OCI-LY1 (cell line): Measurements from ENCODE around the gene EPHB2.

ENCODE experiments used
- H2AFZ ChIP-seq: fragments of 200-600 bp; sonication (generic), shearing (Covaris generic); 2 replicates; pipeline ENCODE4 v1.6.0; 2014; ENCODE audit warnings: antibody characterized with exemption, mild to moderate bottlenecking, low read length
- H3F3A ChIP-seq: fragments of 200-600 bp; sonication (generic), shearing (Covaris generic); 2 replicates; pipeline ENCODE4 v1.6.0; 2014; ENCODE audit warnings: mild to moderate bottlenecking, antibody characterized with exemption, low read length, moderate library complexity; ENCODE audit not compliant: insufficient read depth
- H3K27ac ChIP-seq: fragments of 200-600 bp; sonication (generic); 2 replicates; pipeline ENCODE4 v1.5.1; 2014; ENCODE audit warnings: low read length, mixed run types, mild to moderate bottlenecking, low read depth; ENCODE audit not compliant: poor library complexity, severe bottlenecking
- H3K27me3 ChIP-seq: fragments of 200-600 bp; sonication (generic); 2 replicates; pipeline ENCODE4 v1.6.0; 2014; ENCODE audit warnings: antibody characterized with exemption, mild to moderate bottlenecking, low read length, moderate library complexity; ENCODE audit not compliant: insufficient read depth
- H3K36me3 ChIP-seq: fragments of 200-600 bp; sonication (generic); 2 replicates; pipeline ENCODE4 v1.6.1; 2014; ENCODE audit warnings: mild to moderate bottlenecking, antibody characterized with exemption, low read length, moderate library complexity, mixed read lengths; ENCODE audit not compliant: insufficient read depth
- H3K4me1 ChIP-seq: fragments of 200-600 bp; sonication (generic); 2 replicates; pipeline ENCODE4 v1.5.1; 2014; ENCODE audit warnings: mild to moderate bottlenecking, low read length, moderate library complexity; ENCODE audit not compliant: insufficient read depth, severe bottlenecking
- H3K4me2 ChIP-seq: fragments of 200-600 bp; sonication (generic), shearing (Covaris generic); 2 replicates; pipeline ENCODE4 v1.6.1; 2014; ENCODE audit warnings: low read length
- H3K4me3 ChIP-seq: fragments of 200-600 bp; sonication (generic); 2 replicates; pipeline ENCODE4 v1.5.1; 2014; ENCODE audit warnings: low read length, low read depth, mild to moderate bottlenecking, mixed read lengths; ENCODE audit not compliant: poor library complexity, severe bottlenecking
- H3K79me2 ChIP-seq: fragments of 200-600 bp; shearing (Covaris generic); 2 replicates; pipeline ENCODE4 v1.6.1; 2016; ENCODE audit warnings: mixed run types, low read length, mixed read lengths; ENCODE audit not compliant: insufficient read depth
- H3K9ac ChIP-seq: fragments of 200-600 bp; sonication (generic), shearing (Covaris generic); 2 replicates; pipeline ENCODE4 v1.6.1; 2014; ENCODE audit warnings: mild to moderate bottlenecking, low read length, mixed read lengths
- H3K9me2 ChIP-seq: fragments of 200-600 bp; sonication (generic), shearing (Covaris generic); 2 replicates; pipeline ENCODE4 v1.6.1; 2014; ENCODE audit warnings: low read depth, mild to moderate bottlenecking, low read length, mixed read lengths
- H3K9me3 ChIP-seq: fragments of 200-600 bp; shearing (Covaris generic); 2 replicates; pipeline ENCODE4 v1.6.1; 2014; ENCODE audit warnings: low read length, mixed read lengths
- H4K20me1 ChIP-seq: fragments of 200-600 bp; sonication (generic), shearing (Covaris generic); 2 replicates; pipeline ENCODE4 v1.6.0; 2016; ENCODE audit warnings: mild to moderate bottlenecking, low read length; ENCODE audit not compliant: insufficient read depth
- CTCF ChIP-seq: fragments of 200-600 bp; sonication (generic), shearing (Covaris generic); IDR thresholded peaks from 2 replicates; pipeline ENCODE4 v1.5.1; 2017; ENCODE audit warnings: mild to moderate bottlenecking, antibody characterized with exemption, low read length, moderate library complexity, mixed read lengths
- EZH2 ChIP-seq: fragments of 200-600 bp; sonication (generic), shearing (Covaris generic); IDR thresholded peaks from 2 replicates; pipeline ENCODE4 v1.8.0; 2017; ENCODE audit warnings: borderline replicate concordance, mixed run types, mild to moderate bottlenecking, antibody characterized with exemption, low read length, moderate library complexity, mixed read lengths

Gene EPHB2

GRCh38 chr1:22777388-22778057, 66.9 kb downstream of the EPHB2 start:
- Histone ChIP-seq H2AFZ (no peak overlapping the region), H3K4me2 (no peak overlapping the region), H3F3A (no peaks in the 10 kb centered on the region), H3K4me3 (no peak overlapping the region), H3K36me3 (no peaks in the 10 kb centered on the region), H4K20me1 (no peaks in the 10 kb centered on the region), H3K79me2 (no peaks in the 10 kb centered on the region), H3K27me3 (no peaks in the 10 kb centered on the region; the same call in 1 of the 2 replicates), H3K27ac (no peak overlapping the region), H3K9me2 (no peaks in the 10 kb centered on the region), H3K4me1 (no peaks in the 10 kb centered on the region), H3K9ac (no peak overlapping the region), H3K9me3 (no peaks in the 10 kb centered on the region)
- no peak for TF ChIP-seq EZH2
- TF ChIP-seq CTCF, result no peak

- Histone ChIP-seq H3K9me3 (no peaks in the 10 kb centered on the region), H3K9me2 (no peaks in the 10 kb centered on the region), H3K27ac (no peak overlapping the region), H2AFZ (no peak overlapping the region), H3K27me3 (no peaks in the 10 kb centered on the region; the same call in 1 of the 2 replicates), H3K79me2 (no peaks in the 10 kb centered on the region), H3K4me1 (no peaks in the 10 kb centered on the region), H3K4me3 (no peak overlapping the region), H3F3A (no peaks in the 10 kb centered on the region), H3K9ac (no peak overlapping the region), H4K20me1 (no peaks in the 10 kb centered on the region), H3K4me2 (no peak overlapping the region), H3K36me3 (no peaks in the 10 kb centered on the region)
- TF ChIP-seq EZH2 (no peak), CTCF (no peak)
Observed at GRCh38 chr1:22778408-22778807, 67.8 kb downstream of the EPHB2 start.

DNA sequence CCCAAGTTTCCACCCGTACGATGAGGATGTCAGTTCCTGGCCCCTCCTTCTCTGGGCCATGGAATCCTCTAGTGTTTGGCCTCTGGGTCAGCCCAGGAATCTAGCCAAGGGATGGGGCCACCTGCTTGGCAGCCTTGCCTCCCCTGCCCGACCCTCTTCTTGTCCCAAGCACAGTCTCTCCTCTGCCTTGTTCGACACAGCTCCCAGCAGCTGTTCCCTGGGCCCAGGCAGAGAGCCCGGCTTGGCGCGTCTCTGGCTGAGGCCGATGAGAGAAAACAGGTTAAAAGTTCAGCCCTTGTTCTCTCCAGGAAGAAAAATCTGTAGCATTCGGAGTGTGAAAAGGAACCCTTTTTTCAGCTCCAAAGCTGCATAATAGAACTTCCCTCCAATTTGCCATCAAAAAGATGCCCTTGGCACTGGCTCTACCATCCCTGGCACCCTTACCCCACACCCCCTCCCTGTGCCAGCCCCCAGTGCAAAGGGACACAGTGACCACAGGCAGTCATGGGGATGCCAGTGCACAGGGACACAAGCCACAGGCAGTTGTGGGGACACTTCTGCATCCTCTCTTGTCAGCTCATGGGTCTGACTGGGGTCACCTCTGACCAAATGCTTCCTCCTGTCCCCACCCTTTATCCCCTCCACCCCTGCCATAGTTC, 68.4 kb downstream of the EPHB2 start:
- TF ChIP-seq CTCF (no peak), EZH2 (no peak)
- Histone ChIP-seq H3K4me1 (no peaks in the 10 kb centered on the region), H3K27ac (no peak overlapping the region), H3K27me3 (no peaks in the 10 kb centered on the region; the same call in 1 of the 2 replicates), H3K9ac (no peak overlapping the region), H3K79me2 (no peaks in the 10 kb centered on the region), H3K9me3 (no peaks in the 10 kb centered on the region), H3K4me3 (no peak overlapping the region), H3K36me3 (no peaks in the 10 kb centered on the region), H2AFZ (no peak overlapping the region), H3K9me2 (no peaks in the 10 kb centered on the region), H3K4me2 (no peak overlapping the region), H3F3A (no peaks in the 10 kb centered on the region), H4K20me1 (no peaks in the 10 kb centered on the region)
